Transverse colon (tissue), 4 donors: ENCODE measurements around the gene STRA6.

ENCODE experiments used
- CTCF ChIP-seq, 5 experiments: fragments of 200-600 bp in 3 of 5; fragments of 450-650 bp in 2 of 5; sonication (generic) in 3 of 5; IDR thresholded peaks; 1 replicate in 2 of 5; 2 replicates in 3 of 5; pipeline ENCODE4 v1.5.1; 2016 to 2017; ENCODE audit warnings: antibody characterized with exemption in 5 of 5, inconsistent platforms in 3 of 5, mild to moderate bottlenecking in 2 of 5, moderate library complexity in 1 of 5
- POLR2A ChIP-seq: fragments of 450-650 bp; IDR thresholded peaks from one replicate; pipeline ENCODE4 v1.6.1; 2016; ENCODE audit warnings: antibody characterized with exemption, mild to moderate bottlenecking, moderate library complexity
- POLR2AphosphoS5 ChIP-seq, 3 donors: sonication (generic); formaldehyde crosslinking; IDR thresholded peaks; one replicate each; pipeline ENCODE4 v1.6.1; 2016; ENCODE audit warnings: antibody characterized with exemption in 3 of 3

DNA sequence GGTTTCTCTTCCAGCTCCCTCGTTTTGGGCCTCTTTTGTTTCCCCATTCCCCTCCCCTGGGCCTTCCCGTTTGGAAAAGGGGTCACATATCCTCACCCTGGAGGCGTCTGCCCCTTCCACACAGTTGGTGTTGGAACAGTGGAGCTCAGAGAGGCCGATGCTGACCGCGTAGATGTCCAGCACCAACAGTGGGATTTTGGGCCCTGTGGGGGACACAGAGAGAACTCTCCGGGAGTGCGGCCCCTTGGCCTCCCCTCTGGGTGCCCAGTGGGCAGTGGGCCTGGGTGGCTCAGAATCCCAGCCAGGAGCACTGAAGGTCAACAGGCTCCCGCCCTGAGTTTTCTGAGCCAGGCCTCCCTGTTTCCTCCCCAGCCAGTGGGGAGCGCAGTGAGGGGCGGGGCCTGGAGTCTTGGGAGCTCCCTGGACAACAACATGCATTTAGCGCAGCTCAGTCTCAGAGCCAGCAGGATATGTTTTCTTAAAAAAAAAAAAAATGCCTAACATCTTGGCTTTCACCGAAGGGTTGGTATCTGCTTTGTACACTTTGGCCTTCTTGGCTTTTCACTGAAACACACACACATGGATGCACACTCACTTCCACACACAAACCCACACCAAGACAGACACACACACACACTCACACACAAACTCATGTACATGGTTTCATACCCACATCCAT is 29.7 kb downstream of the STRA6 start:
- no peak for TF ChIP-seq CTCF (IDR thresholded peaks at IDR 0.05)
- no peak for TF ChIP-seq POLR2AphosphoS5 (IDR thresholded peaks at IDR 0.05)
- no peak for TF ChIP-seq POLR2A
